ENCODE measurements around the gene SLC6A7. TPM values are rescaled to one million over a fixed set of nuclear protein-coding genes. Genes with fewer than 3 reads are reported as not detected.

Gene SLC6A7
- total RNA-seq, 4 donors from 2014 or later: not detected

DNA sequence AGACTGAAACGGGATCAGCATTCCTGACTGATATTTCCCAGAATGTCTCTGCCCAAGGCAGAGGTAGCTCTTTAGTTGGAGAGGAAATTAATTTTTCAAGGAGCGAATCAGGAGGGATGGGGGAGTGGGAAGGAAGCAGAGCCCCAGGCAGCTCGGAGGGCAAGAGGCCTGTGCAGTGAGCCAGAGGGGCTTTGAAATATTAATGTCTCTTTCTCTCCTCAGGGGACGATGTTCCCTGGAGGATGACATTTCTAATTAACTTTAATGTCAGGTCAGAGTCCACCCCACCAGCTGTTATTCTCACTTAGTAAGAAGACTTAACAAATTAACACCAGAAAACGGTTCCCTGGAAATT is 45.6 kb downstream of the SLC6A7 start:
- no peak for DNase-seq (ENCODE audit: low spot score)

DNA sequence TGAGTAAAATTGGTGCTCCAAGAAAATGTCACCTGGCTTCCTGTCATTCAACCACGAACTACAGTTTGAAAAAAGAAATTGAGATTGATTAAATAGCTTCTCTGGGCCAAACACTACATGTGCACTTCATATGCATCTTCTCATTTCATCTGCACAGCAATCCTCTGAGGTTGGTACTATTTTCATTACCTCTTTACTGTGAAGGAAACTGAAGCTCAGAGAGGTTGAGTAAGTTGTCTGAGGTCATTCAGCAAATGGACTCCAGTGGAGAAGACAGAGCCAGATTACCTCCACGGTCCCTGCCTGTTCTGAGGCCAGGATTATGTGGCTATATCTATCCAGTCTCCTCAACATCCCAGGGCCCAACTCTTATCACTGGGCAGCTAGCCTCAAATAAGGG is 46.5 kb downstream of the SLC6A7 start:
- DNase-seq (ENCODE audit: low spot score) (no peak), ATAC-seq (ENCODE audit: low FRiP score) (no peak)
- TF ChIP-seq, protein P1, sequence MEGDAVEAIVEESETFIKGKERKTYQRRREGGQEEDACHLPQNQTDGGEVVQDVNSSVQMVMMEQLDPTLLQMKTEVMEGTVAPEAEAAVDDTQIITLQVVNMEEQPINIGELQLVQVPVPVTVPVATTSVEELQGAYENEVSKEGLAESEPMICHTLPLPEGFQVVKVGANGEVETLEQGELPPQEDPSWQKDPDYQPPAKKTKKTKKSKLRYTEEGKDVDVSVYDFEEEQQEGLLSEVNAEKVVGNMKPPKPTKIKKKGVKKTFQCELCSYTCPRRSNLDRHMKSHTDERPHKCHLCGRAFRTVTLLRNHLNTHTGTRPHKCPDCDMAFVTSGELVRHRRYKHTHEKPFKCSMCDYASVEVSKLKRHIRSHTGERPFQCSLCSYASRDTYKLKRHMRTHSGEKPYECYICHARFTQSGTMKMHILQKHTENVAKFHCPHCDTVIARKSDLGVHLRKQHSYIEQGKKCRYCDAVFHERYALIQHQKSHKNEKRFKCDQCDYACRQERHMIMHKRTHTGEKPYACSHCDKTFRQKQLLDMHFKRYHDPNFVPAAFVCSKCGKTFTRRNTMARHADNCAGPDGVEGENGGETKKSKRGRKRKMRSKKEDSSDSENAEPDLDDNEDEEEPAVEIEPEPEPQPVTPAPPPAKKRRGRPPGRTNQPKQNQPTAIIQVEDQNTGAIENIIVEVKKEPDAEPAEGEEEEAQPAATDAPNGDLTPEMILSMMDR (IDR thresholded peaks at IDR 0.05): no peak

More for the DNA sequence above, 45.6 kb downstream of the SLC6A7 start:
- no peak for ATAC-seq (ENCODE audit: low FRiP score)
- TF ChIP-seq, protein P1 (IDR thresholded peaks at IDR 0.05): no peak

DNA sequence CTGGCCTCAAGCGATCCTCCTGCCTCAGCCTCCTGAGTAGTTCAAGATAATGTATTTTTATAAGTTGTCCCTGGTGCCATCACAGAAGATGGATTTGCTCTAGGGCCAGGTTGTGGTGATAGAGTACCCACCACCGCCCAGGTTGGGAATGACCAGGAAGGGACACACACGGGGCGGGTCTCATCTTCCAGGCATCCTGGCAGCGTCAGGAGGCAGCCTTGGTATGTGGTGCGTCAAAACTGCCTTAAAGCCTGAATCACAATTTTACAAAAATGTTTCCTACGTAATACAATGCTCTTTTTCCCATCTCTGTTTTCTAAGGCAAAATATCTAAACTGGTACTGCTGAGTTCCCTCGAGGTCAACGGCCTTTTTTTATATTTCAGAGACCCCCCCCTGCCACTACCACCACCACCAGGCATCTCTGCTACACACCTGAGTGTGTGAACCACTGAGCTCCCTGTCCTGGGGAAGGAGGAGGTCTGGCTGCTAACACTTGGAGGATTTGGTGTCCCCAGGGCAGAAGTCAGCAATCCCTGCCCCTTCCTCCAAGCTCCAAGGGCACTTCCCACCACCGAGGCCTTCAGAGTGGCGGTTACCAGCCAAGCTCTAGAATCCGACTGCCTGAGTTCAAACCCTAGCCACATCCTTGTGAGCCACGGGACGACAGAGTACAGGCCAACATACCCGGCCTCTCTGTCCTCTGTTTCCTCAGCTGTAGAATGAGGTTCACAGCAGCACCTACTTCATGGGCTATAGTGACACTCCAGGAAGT is 47.3 kb downstream of the SLC6A7 start:
- TF ChIP-seq, protein P1 (IDR thresholded peaks at IDR 0.05): no peak
- no peak for DNase-seq (ENCODE audit: low spot score)
- ATAC-seq (ENCODE audit: low FRiP score): no peak

DNA sequence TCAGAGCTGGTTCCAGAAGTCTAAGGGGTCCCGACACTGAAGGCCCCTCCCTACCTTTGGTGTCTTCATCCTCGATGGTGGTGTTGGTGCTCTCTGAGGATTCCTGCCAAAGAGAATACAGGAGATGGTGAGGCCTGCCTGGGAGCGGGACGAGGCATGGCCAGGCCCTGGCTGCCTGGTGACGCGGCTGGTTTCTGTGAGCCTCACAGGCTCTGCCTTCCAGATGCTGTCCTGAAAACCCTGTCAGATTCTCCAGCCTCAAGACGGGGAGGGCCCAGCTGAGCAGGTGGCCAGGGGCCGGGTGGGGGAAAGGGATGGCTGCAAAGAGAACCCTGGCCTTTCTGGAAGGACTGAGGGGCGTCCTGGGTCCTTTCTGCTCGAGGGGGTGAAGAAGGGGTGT is 48.8 kb downstream of the SLC6A7 start:
- ATAC-seq (ENCODE audit: low FRiP score) (no peak), DNase-seq (ENCODE audit: low spot score) (no peak)
- TF ChIP-seq, protein P1 (IDR thresholded peaks at IDR 0.05): no peak

DNA sequence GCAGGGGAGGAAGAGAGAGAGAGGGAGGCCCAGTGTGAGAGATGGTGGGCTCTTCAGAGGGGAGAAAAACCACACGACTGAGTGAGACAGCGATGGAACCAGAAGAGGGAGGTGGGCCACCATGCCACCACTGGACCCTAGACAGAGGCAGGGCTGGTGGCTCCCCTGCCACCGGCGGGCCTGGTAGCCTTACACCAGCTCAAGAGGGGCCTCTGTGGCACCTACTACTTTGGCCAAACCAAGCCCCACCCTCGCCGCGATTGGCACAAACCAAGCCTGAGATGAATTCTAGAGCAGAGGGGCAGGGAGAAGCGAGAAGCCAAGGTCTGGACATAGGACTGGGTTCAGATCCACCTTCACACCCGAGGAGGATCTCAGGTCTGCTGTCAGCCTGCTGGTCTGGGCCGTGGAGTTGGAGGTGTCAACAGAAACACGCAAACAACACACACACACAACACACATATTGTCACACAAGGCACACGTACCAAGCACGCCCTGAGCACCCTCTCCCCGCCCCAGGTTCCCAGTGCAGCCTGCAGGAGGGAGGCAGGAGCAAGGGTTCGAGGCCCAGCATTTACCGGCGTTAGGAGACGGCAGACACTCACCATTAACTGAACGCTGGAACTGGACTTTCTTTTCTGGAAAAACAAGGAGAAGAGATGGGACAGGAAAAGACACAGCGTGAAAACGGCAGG is 49.4 kb downstream of the SLC6A7 start:
- DNase-seq (ENCODE audit: low spot score): no peak
- TF ChIP-seq, protein P1 (IDR thresholded peaks at IDR 0.05): no peak
- ATAC-seq (ENCODE audit: low FRiP score): no peak

DNA sequence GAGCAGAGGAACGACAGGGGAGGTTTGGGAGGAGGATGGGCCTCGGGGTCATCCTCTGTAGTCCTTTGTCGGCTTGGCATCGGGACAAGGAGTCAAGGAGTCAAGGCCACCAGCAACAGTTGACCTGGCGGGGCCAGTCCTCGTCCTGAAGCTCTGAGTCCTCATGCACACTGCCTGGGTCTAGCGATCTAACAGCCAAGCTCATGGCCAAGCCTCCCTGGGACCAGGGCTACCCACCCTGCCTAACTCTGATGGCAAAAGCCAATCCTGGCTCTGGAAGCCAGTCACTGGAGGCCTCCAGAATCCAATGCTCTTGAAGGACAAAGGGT is 49.9 kb downstream of the SLC6A7 start:
- TF ChIP-seq, protein P1 (IDR thresholded peaks at IDR 0.05): no peak
- ATAC-seq (ENCODE audit: low FRiP score): no peak
- no peak for DNase-seq (ENCODE audit: low spot score)

Measured in omental fat pad (tissue), 4 donors.